UCSD-AML1 (cell line): ENCODE data around the gene SRRM5.
A peak's percentile ranks its signal among the peaks of the same experiment; 100 is the strongest.
"Not testable (repeated sequence)": the region's sequence is repeated elsewhere in the genome, so short reads cannot be mapped to it uniquely, and the experiment has no call there.

Experiments used
- DNase-seq: peaks from one replicate; lab custom pipeline; 2025; ENCODE audit not compliant: unreplicated experiment; lab: John Stamatoyannopoulos, UW

The SRRM5 gene

DNA sequence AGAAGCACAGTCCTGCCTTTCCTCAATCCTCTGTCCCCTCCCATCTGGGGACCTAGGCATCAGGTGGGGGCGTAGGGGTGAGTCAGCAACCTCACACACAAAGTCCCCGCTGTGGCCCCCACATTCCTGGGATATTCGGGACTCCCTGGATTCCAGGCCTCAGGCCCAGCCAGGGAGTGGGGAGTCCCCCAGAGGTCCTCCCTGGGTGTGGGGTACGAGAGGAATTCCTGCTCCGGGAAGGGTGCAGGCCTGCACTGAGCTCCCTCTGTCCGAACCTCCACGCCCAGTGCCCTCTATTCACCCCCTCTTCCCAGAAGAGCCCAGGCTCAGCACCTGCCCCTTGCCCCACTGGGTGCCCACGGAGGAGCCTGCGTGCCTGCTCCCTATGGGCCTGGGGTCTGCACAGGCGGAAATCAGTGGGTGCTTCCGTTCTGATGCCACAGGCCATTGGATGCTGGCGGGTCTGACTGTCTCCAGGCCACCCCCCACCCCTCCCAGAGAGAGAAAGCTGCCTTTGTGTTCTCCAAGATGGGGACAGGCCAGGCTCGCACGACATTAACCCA is 24.3 kb downstream of the SRRM5 start:
- no peak for DNase-seq

DNA sequence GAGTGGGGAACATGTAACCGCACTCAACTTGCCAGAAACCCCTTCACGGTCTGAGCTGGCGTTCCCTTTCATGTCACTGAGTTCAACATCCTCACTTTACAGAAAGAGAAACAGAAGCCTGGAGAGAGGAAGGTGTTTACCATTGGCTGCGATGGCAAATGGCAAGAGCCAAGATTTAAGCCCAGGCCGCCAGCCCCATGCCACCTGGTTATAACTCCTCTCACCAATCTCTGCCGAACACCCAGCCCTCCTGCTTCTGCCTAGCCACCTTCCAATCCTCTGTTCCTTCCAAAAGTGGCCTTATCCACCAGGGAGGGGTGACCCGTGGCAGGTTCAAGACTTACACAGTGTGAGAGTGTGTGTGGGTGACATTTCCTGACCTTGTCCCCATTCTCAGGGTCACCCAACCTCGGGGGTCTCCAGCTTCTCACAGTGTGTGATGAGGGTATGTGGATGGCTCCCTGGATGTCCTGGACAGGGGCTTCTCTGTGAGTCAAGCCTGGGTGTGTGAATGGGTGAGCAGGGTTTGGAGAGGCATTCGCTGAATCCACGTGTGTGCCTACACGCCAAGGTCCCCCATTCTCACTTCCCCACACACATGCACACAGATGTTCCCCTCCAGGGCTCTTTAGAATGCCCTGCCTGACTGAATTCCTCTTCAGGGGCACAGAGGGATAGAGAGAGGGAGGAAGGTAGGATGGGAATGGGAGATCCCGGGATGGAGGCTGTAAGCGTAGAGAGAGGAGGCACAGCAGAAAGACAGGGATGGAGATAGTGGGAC is 26.5 kb downstream of the SRRM5 start:
- no peak for DNase-seq

DNA sequence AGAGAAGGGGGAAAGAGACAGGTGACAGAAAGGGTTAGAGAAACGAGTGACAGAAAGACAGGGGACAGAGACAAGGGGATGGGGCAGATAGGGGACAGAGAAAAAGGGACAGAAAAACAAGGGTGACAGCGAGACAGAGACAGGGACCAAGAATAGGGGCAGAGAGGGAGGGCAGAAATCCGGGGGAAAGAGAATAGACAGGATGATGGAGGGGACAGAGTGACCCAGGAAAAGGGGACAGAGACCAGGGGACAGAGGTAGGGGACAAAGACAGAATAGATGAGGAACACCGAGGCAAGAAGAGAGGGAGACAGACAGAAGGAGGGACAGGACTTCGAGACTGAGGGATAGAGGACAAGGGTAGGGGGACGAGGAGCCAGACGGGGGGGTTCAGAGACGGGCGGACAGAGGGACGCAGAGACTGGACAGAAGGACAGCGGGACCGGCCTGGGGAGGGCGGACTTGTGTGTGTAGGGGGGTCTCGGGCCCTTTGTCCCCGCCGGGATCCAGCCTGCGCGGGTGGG is 27.2 kb downstream of the SRRM5 start:
- DNase-seq = no peak

DNA sequence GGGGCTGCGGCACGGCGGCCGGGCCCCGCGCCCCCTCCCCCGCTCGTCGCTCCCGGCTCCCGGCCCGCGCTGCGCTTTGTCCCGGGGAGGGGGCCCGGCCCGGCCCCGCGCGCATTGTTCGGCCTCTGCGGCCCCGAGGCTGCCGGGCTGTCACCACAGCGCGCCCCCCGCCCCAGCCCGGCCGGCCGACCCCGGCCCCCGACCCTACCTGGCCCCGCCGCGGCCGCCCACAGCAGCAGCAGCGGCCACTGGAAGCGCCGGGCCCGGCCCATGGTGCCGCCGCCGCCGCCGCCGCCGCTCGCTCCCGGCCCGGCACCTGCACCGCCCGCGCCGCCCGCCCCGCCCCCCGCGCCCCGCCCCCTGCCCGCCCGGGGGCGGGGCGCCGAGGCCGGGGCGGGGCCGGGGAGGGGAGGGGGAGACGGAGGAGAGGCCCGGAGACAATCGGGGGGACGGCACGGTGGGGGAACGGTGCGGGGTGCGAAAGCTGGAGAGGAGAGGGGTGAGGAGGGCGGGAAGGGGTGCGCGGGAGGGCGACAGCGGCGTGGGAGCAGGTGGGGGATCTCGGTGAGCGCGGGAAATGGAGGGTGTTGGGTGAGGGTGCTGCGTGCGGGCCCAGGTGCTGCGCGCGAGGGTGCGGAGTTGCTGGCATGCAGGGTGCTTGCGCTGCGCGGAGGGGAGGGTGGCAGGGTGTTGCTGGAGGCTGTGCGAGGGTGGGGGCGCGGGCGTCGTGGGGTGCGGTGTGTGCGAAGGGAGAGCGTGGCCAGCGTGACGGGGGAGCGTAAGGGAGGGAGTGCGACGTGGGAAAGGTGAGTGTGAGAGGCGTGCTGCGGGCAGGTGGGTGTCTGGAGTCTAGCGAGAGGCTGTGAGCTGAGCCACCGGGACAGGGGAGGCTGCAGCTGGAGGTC is 27.9 kb downstream of the SRRM5 start, which contains the start of gene CADM4:
TSS of gene CADM4 (minus strand) at position 332 of the 905 bp plus-strand sequence. CDS start at position 272, 60 bp downstream.
- DNase-seq = no peak

DNA sequence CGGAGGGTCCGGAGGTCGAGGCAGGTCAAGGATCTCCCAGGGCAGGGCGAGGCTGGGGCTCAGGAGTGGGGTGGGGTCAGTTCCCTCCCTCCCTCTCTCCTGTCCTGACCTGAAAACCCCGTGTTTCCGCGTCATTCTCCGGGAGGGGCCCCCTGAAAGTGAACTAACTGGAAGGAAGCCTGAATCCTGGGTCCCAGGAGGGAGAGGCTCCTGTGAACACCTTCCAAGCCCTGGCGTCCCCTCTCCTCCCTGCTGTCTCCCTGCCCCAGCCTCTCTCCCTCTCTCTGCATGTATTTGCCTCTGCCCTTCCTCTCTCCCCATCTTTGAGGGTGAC is 28.5 kb downstream of the SRRM5 start:
- DNase-seq = no peak

DNA sequence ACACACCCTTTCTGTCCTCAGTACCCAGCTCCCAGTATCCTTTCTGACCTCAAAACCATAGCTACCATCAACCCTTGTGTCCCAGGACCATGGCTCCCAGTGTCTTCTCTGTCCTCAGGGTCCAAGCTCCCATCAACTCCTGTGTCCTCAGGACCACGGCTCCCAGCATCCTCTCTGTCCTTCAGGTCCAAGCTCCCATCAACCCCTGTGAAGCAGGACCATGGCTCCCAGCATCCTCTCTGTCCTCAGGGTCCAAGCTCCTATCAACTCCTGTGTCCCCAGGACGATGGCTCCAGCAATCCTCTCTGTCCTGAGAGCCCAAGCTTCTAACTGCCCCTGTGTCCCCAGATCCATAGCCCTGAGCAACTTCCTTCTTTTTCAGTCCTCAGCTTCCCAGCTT is 29.4 kb downstream of the SRRM5 start:
- DNase-seq = no peak

DNA sequence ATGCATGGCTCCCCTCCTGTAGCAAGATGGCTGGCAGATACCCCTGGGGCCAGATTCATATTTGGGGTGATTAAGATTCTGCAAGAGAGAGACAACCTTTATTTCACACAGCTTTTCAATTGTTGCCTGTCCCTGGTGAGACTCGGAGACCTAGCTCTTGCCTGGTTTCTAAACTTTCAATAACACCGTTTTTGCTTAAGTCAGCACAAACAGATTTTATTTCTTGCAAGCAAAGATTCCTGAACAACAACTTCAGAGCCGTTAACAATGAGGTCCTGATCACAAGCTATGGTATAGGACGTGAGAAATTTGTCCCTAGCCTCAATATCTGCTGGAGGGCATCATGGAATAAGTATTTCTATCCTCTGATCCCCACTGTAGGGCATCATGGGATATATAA is 30.6 kb downstream of the SRRM5 start:
- DNase-seq = no peak

DNA sequence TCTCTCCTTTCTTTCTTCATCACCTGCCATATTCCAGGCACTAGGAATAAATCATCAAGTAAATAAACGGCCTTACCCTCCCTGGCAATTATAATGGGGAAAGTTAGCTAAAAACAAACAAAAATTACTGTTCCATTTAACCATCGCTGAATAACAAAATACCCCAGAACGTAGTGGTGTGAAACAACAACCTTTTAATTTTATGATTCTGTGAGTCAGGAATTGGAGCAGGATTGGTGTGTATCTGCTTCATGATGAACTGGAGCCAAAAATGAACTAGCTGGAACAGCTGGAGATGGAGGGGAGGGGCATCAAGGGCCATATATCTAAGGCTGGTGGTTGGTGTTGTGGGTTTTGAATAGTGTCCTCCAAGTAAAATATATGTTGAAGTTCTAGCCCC is 31.4 kb downstream of the SRRM5 start:
- no peak for DNase-seq

DNA sequence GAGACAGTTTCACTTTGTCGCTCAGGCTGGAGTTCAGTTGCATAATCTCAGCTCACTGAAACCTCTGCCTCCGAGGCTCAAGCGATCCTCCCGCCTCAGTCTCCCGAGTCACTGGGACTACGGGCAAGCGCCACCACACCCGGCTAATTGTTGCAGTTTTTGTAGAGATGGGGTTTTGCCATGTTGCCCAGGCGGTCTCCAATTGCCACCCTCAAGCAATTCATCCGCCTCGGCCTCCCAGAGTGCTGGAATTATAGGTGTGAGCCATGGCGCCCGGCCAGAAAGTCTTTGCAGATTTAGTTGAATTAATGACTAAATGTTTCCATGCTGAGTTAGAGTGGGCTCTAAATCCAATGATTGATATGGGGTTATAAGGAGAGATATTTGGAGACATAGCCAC is 32.3 kb downstream of the SRRM5 start:
- DNase-seq = no peak

DNA sequence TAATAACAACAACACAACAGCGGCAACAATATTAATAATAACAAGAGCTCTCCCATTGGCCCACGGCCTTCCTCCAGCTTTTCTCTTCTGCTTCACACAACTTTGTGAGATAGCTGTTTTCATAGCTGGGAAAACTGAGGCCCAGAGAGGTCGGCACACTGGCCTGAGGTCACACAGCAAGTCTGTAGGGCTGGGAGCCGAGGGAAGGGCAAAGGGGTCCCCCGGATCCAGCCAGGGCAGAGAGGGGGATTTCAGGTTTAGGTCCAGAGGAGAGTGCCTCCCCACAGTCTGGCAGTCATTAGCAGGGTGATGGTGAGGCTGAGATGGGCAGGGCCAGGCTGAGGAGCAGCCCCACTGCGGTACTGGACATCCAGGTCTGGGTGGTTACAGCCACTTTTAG is 36.7 kb downstream of the SRRM5 start:
- DNase-seq = no peak

DNA sequence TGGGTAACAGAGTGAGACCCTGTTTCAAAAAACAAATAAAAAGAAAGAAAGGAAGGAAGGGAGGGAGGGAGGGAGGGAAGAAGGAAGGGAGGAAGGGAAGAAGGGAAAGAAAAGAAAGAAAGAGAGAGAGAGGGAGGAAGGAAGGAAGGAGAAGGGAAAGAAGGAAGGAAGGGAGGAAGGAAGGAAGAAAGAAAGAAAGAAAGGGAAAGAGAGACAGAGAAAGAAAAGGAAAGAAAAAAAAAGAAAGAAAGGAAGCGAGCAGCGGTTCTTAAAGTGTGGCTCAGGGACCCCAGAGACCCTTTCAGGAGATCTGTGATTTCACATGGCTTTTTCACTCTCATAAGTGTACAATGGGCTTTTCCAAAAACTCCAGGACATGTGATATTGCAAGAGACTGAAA is 37.6 kb downstream of the SRRM5 start:
- DNase-seq = no peak

DNA sequence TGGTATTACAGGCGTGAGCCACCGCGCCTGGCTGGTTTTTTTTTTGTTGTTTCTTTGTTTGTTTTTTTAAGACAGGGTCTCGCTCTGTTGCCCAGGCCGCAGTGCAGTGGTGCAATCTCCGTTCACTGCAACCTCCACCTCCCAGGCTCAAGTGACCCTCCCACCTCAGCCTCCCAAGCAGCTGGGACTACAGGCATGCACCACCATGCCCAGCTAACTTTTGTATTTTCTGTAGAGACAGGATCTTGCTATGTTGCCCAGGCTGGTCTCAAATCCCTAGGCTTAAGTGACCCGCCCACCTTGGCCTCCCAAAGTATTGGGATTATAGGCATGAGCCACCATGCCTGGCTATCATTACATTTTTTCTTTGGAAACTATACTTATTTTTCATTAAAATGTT is 38.4 kb downstream of the SRRM5 start:
- DNase-seq = not testable (repeated sequence)

DNA sequence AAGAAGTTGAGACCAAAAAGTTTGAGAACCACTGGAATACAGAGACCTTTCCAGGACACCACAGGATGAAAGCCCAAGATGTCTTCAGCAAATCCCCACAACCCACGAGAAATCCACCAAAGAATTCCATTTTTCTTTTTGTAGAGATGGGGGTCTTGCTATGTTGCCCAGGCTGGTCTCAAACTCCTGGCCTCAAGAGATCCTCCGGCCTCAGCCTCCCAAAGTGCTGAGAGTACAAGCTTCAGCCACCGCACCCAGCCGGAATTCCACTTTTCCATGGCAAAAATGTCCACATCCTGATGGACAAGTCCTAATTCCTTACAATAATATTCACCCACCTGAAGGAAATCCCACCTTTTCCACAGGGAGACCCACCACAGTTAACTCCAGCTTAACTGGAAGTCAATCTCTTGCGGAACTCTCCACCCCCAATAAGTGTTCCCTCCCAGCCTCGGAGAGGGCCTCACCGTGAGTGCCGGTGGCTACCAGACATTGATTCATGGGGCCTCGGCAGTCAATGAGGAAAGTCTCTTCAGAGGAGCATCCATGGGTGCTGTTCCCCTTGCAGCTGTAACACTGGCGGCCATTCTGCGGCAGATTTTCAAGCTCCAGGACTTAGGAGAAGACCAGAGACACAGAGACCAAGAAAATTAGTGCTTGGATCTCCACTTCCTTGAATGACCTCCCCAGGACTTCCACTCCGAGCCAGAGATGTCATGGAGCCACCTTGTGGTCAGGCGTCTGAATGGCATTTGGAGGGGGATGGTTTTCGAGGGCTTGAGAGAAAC is 40.1 kb downstream of the SRRM5 start:
- DNase-seq = peak; percentile 60

DNA sequence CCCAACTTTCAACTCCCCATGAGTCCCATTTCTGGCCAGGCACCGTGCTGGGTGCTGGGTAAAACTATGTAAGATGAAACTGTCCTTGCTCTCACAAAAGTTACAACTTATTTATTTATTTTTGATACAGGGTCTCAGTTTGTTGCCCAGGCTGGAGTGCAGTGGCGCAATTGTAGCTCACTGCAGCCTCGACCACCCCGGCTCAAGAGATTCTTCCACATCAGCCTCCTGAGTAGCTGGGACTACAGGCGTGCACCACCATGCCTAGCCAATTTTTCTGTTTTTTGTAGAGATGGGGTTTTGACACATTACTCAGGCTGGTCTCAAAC is 40.6 kb downstream of the SRRM5 start:
- DNase-seq = no peak

DNA sequence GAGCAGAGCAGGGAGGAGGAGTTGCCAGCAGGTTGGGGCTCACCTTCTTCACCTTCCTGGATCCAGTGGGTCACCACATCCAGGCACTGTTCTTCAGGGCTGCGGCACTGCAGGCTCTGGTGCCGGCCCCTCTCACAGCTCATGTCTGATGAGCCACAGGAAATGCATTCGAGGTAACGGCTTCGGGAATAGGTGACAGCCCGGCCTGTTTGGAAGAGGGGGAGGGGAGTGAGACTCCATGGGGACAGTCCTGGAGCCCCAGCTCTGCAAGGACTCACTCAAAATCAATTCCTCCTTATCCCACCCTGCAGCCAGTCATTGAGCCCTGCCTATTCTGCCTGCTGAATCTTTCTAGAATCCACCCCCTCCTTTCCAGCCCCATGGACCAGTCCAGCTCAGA is 44.5 kb downstream of the SRRM5 start:
- no peak for DNase-seq

DNA sequence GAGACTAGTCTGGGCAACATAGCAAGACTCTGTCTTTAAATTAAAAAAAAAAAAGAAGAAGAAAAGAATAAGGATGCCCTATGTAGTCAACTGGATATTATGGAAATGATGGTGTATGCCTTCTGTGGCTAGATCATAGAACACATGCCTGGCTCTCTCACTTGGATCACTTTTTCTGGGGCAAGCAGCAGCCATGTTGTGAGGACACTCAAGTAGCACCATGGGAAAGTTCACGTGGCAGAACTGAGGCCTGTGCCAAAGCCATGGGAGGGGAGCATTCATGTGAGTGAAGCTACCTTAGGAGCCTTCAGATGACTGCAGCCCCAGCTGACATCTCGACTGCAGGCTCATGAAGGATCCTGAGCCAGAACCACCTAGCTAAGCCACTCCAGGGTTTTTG is 46.1 kb downstream of the SRRM5 start:
- DNase-seq = no peak

DNA sequence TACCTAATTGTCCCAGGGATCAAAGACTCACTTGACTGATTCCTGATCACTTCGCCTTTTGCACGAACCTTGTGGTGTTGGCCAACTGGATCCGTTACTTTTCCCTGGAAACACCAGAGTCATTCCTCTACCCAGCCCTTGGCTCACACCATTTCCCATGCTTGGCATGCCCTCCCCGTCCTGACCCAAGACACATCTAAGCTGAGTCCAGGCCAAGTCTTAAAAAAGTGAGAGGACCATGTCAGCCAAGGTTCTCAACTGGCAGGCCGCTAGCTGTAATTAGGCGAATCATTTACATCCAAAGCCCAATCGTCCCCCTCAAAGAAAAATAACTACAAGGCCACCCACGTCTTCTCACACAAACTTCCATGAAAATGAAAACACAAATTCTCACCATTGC is 46.6 kb downstream of the SRRM5 start:
- DNase-seq = no peak

DNA sequence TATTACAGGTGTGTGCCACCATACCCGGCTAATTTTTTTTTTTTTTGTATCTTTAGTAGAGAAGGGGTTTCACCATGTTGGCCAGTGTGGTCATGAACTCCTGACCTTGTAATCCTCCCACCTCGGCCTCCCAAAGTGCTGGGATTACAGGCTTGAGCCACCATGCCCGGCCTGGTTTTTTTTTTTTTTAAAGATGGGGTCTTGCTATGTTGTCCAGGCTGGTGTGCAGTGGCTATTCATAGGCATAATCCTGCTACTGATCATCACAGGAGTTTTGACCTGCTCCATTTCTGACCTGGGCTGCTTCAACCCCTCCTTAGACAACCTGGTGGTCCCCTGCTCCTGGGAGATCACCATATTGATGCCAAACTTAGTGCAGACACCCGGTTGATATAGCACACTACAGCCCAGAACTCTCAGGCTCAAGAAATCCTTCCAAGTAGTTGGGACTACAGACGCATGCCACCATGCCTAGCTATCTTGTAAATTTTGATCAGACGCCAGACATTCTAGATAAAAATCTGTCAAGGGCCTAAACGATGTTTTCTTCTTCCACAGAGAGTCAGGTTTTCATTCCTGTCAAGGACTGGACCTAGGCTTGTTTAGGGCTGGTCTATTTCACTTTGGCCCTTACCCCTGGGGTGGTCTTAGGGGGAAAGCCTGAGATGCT is 48.5 kb downstream of the SRRM5 start:
- DNase-seq = no peak

DNA sequence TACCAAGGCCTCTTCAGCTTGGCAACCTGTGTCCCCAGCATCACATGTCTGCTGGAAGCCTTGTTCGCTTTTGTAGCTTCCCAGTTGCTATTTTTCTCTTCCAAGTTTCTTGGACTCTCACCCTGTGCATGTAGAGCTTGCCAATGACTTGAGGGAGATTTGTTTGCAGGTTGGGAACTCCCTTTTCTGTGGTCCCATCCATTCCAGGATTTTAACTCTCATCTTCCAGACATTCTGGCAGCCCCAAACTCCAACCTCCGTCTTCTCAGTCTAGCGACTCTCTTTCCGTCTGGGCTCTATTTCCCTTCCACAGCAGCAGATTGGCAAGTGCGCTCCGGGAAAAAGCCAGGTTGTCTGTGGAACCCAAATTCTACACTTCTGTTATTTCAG is 49.1 kb downstream of the SRRM5 start:
- no peak for DNase-seq

DNA sequence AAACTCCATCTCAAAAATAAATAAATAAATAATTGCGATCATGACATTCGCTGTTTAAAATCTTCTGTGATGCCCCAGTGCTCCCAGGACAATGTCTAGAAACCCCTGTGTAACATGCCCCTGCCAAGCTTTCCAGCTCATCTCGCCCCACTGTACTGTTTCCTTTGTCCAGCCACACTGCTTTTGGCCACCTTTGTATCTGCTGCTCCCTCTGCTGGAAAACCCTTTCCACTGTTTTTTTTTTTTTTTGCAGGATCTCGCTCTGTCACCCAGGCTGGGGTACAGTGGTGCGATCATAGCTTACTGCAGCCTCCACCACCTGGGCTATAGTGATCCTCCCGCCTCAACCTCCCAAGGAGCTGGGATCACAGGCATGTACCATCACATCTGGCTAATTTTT is 50.6 kb downstream of the SRRM5 start:
- DNase-seq = no peak

DNA sequence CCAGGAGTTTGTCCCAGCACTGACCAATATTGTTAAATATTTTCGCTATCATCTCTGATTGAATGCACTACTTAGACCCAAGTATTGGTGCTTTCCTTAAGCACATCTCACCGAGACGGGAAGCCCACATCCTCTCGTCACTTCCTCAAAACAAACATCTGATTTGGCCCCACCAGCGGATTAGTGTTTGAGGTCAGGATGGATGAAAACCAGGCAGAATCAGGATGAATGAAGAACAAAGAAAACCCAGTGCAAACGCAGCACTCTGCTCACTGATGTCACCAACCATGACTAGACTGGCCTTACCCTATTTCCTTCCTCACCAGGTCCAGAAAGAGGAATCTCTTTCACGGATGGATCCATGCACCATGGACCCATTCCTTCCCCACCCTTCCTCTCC is 52.1 kb downstream of the SRRM5 start:
- peak; percentile 56 for DNase-seq
